CD1c-positive myeloid dendritic cell (primary cell): ENCODE measurements around the gene CTBP1.
A peak's percentile ranks its signal among the peaks of the same experiment; 100 is the strongest.

Source experiments
- DNase-seq: peaks from one replicate; pipeline ENCODE4 v3.0.0-alpha.2; 2016; ENCODE audit errors: extremely low spot score

Gene CTBP1

DNA sequence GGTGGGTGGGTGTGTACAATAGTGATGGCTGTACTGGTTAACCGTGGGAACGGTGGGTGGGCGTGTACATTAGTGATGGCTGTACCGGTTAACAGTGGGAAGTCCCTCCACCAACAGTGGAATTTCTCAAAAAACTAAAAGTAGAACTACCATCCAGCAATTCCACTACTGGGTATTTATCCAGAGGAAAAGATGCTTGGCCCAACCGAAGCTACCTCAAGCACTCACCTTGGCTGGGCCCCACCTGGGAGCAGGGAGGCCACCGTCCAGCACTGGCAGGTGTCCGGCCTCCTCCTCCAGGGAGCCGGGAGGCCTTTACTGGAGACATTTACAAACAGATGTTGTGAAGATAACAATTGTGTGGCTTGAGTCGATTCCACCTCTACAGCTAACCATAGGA lies 34.8 kb upstream of the CTBP1 start:
- no peak for DNase-seq

DNA sequence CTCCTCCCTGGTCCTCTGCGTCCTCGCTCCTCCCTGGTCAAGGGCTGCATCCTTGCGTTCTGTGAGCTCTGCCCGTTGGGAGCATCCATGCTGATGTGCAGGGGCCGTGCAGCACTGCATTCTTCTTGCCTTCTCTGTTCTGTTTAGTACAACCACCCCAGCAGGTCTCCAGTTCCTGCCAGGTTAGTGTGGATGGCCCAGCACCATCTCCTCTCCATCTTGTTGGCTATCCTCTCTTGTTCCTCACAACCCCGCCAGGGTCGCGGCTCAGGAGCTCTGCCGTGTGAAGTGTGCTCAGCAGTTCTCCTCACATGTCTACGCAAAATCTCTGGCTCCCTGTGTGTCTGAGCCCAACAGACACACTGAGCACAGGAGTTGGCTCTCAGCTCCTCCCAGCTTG lies 30.3 kb upstream of the CTBP1 start:
- no peak for DNase-seq

DNA sequence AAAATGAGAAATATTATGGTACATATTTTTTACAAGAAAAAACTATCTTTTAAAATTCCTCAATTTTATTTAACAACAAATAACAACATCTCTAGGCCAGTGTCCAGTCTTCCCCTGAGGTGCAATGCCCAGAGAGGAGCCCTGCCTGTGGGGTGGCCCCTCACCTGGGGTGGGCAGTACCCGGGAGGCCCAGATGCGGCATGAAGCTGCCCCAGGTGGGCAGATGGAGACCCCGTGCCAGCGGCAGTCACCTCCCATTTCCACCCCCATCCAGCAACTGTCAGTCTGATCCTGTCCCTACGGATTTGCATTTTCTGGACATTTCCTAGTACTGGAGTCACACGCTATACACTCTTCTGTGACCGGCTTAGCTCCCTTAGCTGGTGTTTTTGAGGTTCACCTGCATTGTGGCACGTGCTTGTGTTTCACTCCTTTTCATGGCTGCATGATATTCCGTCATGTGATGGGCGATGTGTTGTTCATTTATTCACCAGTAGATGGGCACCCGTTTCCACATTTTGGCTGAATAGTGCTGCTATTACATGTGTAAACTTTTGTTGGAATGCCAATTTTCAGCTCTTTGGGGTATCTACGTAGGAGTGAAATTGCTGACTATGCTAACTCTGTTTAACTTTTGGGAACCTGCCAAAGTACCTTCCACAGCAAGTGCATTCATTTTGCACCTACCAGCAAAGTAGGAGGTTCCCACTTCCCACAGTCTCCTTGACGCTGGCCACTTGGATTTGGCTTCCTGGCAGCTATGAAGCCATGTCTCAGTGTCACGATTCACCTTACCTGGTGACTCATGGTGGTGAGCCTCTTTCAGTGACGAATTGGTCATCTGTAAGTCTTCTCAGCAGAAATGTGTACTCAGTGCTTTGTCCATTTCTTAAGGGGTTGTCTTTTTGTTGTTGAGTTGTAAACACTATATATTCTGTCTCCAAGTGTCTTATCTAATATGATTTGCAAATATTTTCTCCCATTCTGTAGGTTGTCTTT lies 29.0 kb upstream of the CTBP1 start:
- peak; percentile 17 for DNase-seq

DNA sequence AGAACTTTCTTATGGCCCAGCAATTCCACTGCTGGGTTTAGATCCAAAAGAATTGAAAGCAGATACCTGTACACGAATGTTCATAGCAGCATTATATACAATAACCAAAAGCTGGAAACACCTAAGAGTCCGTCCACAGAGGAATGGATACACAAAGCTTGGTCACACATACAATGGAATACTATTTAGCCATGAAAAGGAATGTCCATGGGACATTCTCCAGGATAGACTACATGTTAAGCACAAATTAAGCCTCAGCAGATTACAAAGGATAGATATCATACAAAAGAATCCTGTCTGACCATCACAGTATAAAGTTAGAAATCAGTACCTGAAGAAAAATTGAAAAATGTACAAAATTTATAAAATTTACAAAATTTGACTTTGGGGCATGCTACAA lies 28.1 kb upstream of the CTBP1 start:
- no peak for DNase-seq

GRCh38 chr4:1274871-1275270 lies 25.9 kb upstream of the CTBP1 start:
- no peak for DNase-seq

- no peak for DNase-seq
These were observed 22.8 kb upstream of the CTBP1 start for GRCh38 chr4:1271686-1272085.

GRCh38 chr4:1269209-1269608 lies 20.3 kb upstream of the CTBP1 start:
- no peak for DNase-seq

- DNase-seq: no peak
These were observed 18.2 kb upstream of the CTBP1 start for GRCh38 chr4:1266881-1267763.

- no peak for DNase-seq
These were observed 16.4 kb upstream of the CTBP1 start for GRCh38 chr4:1265351-1265750.

- no peak for DNase-seq
These were observed 16.0 kb upstream of the CTBP1 start for GRCh38 chr4:1264942-1265341.

GRCh38 chr4:1261107-1261928 lies 12.4 kb upstream of the CTBP1 start:
- DNase-seq: no peak

GRCh38 chr4:1260418-1261106 lies 11.6 kb upstream of the CTBP1 start:
- no peak for DNase-seq

DNA sequence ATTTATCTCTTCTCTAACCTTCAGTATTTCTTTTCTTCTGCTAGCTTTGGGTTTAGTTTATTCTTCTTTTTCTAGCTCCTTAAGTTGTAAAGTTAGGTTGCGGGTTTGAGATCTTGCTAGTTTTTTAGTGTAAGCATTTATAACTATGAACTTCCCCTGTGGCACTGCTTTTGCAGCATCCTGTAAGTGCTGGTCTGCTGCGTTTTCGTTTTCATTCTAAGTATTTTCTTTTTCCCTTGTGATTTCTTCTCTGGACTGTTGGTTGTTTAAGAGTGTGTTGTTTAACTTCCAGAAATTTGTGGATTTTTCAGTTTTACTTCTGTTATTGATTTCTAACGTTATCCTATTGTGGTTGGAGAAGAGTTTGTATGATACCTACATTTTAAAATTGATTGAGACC lies 11.0 kb upstream of the CTBP1 start:
- no peak for DNase-seq

GRCh38 chr4:1258457-1258856 lies 9.5 kb upstream of the CTBP1 start:
- no peak for DNase-seq

DNA sequence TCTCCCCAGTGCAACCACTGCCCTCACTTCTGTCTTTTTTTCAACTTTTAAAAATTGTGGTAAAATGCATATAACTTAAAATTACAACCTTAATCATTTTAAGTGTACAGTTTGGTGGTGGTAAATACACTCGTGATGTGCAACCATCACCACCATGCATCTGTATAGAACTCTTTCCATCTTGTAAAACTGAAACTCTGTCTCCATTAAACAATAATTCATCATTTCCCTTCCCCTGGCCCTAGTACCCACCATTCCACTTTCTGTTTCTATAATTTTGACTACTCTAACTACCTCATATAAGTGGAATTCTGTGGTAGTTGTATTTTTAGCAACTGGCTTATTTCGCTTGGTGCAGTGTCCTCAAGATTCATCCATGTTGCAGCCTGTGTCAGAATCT lies 6.8 kb upstream of the CTBP1 start:
- no peak for DNase-seq

- no peak for DNase-seq
These were observed 6.2 kb upstream of the CTBP1 start for GRCh38 chr4:1255151-1255550.

DNA sequence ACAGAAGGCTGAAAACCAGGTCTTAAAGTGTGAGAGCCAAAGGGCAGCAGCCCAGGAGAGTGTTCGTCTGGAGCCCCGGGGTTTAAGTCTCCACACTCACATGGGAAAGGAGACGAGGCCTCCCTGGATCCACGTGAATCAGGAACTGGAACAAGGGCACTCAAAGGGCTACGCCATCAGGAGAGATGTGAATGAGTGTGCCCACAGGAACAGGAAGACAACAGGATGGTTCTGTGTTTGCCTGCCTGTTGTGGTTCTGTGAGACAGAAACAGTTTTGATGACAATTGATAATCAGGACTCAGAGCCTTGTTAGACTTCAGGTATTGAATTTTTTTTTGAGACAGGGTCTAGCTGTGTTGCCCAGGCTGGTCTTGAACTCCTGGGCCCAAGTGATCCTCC lies 4.9 kb upstream of the CTBP1 start:
- DNase-seq: no peak

- no peak for DNase-seq
These were observed 4.1 kb upstream of the CTBP1 start for GRCh38 chr4:1252928-1253492.

DNA sequence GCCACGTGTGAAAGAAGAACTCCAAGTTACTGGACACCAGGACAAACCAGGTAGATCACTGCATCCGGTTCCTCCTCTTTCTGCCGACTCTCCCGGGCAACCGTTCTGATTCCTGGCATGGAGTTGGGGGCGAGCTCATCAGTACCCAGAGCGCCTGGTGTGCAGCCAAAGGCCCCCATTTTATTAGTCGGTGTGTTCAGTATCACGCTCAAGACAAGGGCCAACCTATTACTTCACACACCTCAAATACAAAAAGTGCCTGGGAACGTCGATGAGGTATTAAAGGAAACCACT lies 2.8 kb upstream of the CTBP1 start:
- no peak for DNase-seq

GRCh38 chr4:1250921-1251772 lies 2.2 kb upstream of the CTBP1 start:
- no peak for DNase-seq
